Uterus (tissue), 2 donors: ENCODE results near the gene FOXN1.

Source experiments
- CTCF ChIP-seq, 4 experiments: fragments of 200-600 bp in 2 of 4; fragments of 450-650 bp in 2 of 4; sonication (generic) in 2 of 4; IDR thresholded peaks; one replicate each; pipeline ENCODE4 v1.5.1; 2016 to 2019; ENCODE audit warnings: antibody characterized with exemption in 4 of 4, mild to moderate bottlenecking in 2 of 4, moderate library complexity in 1 of 4
- POLR2A ChIP-seq, 2 donors: fragments of 450-650 bp; IDR thresholded peaks; one replicate each; pipeline ENCODE4 v1.6.1; 2016; ENCODE audit warnings: antibody characterized with exemption in 2 of 2, mild to moderate bottlenecking in 1 of 2, moderate library complexity in 1 of 2

GRCh38 chr17:28470266-28470913, 35.8 kb upstream of the FOXN1 start:
- no peak for TF ChIP-seq CTCF (IDR thresholded peaks at IDR 0.05)
- no peak for TF ChIP-seq POLR2A (IDR thresholded peaks at IDR 0.05)
